ENCODE data around the gene DAZAP1. TPM values are rescaled to one million over a fixed set of nuclear protein-coding genes. Genes with fewer than 3 reads are reported as not detected.

The DAZAP1 gene
- total RNA-seq, 1 experiment from 2014 or later = 360 TPM

DNA sequence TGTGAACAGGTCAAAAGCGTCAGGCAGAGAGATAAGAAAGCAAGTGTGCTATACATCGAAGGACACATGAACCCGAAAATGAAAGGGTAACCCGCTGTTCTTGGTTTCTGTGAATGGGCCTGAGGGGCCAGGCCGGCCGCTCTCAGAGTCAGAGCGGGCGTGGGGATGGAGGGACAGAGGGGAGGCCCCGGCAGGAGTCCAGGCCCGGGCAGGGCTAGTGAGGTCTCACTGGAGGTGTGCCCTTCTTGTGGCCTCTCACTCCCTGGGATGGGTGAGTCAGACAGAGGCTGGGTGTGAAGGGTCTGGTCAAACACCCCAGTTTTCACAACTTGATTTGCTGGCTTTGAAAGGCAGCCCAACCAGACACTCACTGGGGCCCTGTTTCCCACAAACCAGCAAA is 41.1 kb upstream of the DAZAP1 start:
- CTCF ChIA-PET = no interaction called here
- H3K36me3 Mint-ChIP-seq = peaks cover 49% of the 10 kb centered on the region

More for the DNA sequence above, 41.1 kb upstream of the DAZAP1 start:
- Mint-ChIP-seq H3K27ac (no peak overlapping the region), H3K4me3 (no peak overlapping the region), H3K4me1 (no peaks in the 10 kb centered on the region; the same call in 1 of the 2 replicates), H3K9me3 (no peaks in the 10 kb centered on the region), H3K27me3 (ENCODE audit: low read depth) (no peaks in the 10 kb centered on the region)
- ATAC-seq (no peak), DNase-seq (ENCODE audit: low spot score) (no peak)
- POLR2A ChIA-PET = no interaction called here
- TF ChIP-seq ETV6 (CRISPR knock-in tag; IDR thresholded peaks at IDR 0.05) (no peak), HMGXB4 (CRISPR knock-in tag; IDR thresholded peaks at IDR 0.05) (no peak), CREB1 (CRISPR knock-in tag; IDR thresholded peaks at IDR 0.05) (no peak), MXD4 (CRISPR knock-in tag; IDR thresholded peaks at IDR 0.05; ENCODE audit: borderline replicate concordance) (no peak), FOXP4 (CRISPR knock-in tag; IDR thresholded peaks at IDR 0.05) (no peak), ARID4B (CRISPR knock-in tag; IDR thresholded peaks at IDR 0.05; ENCODE audit: borderline replicate concordance) (no peak), JUN (CRISPR knock-in tag; IDR thresholded peaks at IDR 0.05) (no peak), E2F5 (CRISPR knock-in tag; IDR thresholded peaks at IDR 0.05) (no peak), SMAD4 (CRISPR knock-in tag; IDR thresholded peaks at IDR 0.05) (no peak), CTCF (IDR thresholded peaks at IDR 0.05) (no peak), ZNF219 (CRISPR knock-in tag; IDR thresholded peaks at IDR 0.05; ENCODE audit: borderline replicate concordance) (no peak), GTF2I (CRISPR knock-in tag; conservative IDR thresholded peaks at IDR 0.05) (no peak), FOXK1 (CRISPR knock-in tag; IDR thresholded peaks at IDR 0.05) (no peak), ZNF396 (CRISPR knock-in tag; IDR thresholded peaks at IDR 0.05; ENCODE audit: borderline replicate concordance) (no peak), MYBL2 (CRISPR knock-in tag; IDR thresholded peaks at IDR 0.05) (no peak)
- TF ChIP-seq, protein P1, sequence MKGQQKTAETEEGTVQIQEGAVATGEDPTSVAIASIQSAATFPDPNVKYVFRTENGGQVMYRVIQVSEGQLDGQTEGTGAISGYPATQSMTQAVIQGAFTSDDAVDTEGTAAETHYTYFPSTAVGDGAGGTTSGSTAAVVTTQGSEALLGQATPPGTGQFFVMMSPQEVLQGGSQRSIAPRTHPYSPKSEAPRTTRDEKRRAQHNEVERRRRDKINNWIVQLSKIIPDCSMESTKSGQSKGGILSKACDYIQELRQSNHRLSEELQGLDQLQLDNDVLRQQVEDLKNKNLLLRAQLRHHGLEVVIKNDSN (CRISPR knock-in tag; IDR thresholded peaks at IDR 0.05) = no peak
- TF ChIP-seq, protein P2, sequence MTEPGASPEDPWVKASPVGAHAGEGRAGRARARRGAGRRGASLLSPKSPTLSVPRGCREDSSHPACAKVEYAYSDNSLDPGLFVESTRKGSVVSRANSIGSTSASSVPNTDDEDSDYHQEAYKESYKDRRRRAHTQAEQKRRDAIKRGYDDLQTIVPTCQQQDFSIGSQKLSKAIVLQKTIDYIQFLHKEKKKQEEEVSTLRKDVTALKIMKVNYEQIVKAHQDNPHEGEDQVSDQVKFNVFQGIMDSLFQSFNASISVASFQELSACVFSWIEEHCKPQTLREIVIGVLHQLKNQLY (CRISPR knock-in tag; IDR thresholded peaks at IDR 0.05) = no peak
